CD4-positive, alpha-beta T cell (primary cell): Measurements from ENCODE around the gene NHS. TPM values are rescaled to one million over a fixed set of nuclear protein-coding genes. Genes with fewer than 3 reads are reported as not detected.
A peak's percentile ranks its signal among the peaks of the same experiment; 100 is the strongest.

Experiments used
- ATAC-seq: fragments of 200-7000 bp; cut with Tn5 transposase; one replicate; pipeline ENCODE4 v1.10.0; 2022; ENCODE audit warnings: mild to moderate bottlenecking; ENCODE audit not compliant: poor library complexity
- CTCF ChIA-PET: fragments of 350-600 bp; sonication (Branson Sonifier 250); formaldehyde crosslinking; loops from one replicate; lab custom pipeline; 2021; ENCODE audit warnings: antibody characterized with exemption, inconsistent platforms; lab: Charles Lee
- POLR2A ChIA-PET: fragments of 350-600 bp; sonication (Branson Sonifier 250); formaldehyde crosslinking; loops from one replicate; lab custom pipeline; 2021; ENCODE audit warnings: antibody characterized with exemption, inconsistent platforms; lab: Charles Lee
- DNase-seq, 14 experiments: peaks; one replicate each; pipeline ENCODE4 v3.0.0-alpha.2; 2013 to 2020; ENCODE audit warnings: mixed read lengths in 2 of 14
- H3K27ac ChIP-seq, 2 donors: one replicate each; pipeline versions ENCODE4 v1.5.1 to v1.7.0; 2013; ENCODE audit warnings: low read length in 2 of 2, low read depth in 1 of 2, mild to moderate bottlenecking in 1 of 2
- H3K27me3 ChIP-seq, 2 experiments: 1 replicate in 1 of 2; 2 replicates in 1 of 2; pipeline versions ENCODE4 v1.6.1 to v1.7.0; 2013; ENCODE audit warnings: low read length in 2 of 2, control low read depth in 1 of 2, mild to moderate bottlenecking in 1 of 2, moderate library complexity in 1 of 2; ENCODE audit not compliant: insufficient read depth in 2 of 2, control insufficient read depth in 1 of 2
- H3K36me3 ChIP-seq: one replicate; pipeline ENCODE4 v1.6.1; 2013; ENCODE audit warnings: low read length, control low read depth; ENCODE audit not compliant: insufficient read depth
- H3K4me1 ChIP-seq: one replicate; pipeline ENCODE4 v1.6.1; 2013; ENCODE audit warnings: low read length, control low read depth; ENCODE audit not compliant: insufficient read depth
- H3K4me3 ChIP-seq: one replicate; pipeline ENCODE4 v1.5.1; 2013; ENCODE audit warnings: mild to moderate bottlenecking, low read length, moderate library complexity
- H3K9me3 ChIP-seq, 2 experiments: 1 replicate in 1 of 2; 2 replicates in 1 of 2; pipeline versions ENCODE4 v1.6.1 to v1.7.0; 2013; ENCODE audit warnings: low read length in 2 of 2, mild to moderate bottlenecking in 2 of 2, control low read depth in 1 of 2, moderate library complexity in 1 of 2; ENCODE audit not compliant: control insufficient read depth in 1 of 2, insufficient read depth in 1 of 2
- H3K27ac Mint-ChIP-seq: one replicate; pipeline ENCODE4 v1.8.0; 2020; ENCODE audit warnings: mixed read lengths
- H3K27me3 Mint-ChIP-seq: one replicate; pipeline ENCODE4 v1.8.0; 2021; ENCODE audit warnings: mixed read lengths
- H3K36me3 Mint-ChIP-seq: one replicate; pipeline ENCODE4 v1.8.0; 2021; ENCODE audit warnings: low read depth, mixed read lengths
- H3K4me1 Mint-ChIP-seq: one replicate; pipeline ENCODE4 v1.8.0; 2021; ENCODE audit warnings: low read depth, mixed read lengths
- H3K4me3 Mint-ChIP-seq: one replicate; pipeline ENCODE4 v1.8.0; 2020; ENCODE audit warnings: mild to moderate bottlenecking, mixed read lengths
- H3K9me3 Mint-ChIP-seq: one replicate; pipeline ENCODE4 v1.8.0; 2020; ENCODE audit warnings: mixed read lengths
- intact Hi-C, 2 experiments: fragments of 100-400 bp; cut with DNase I in 1 of 2; cut with micrococcal nuclease in 1 of 2; formaldehyde crosslinking; loops; one replicate each; pipeline versions ENCODE4 v1.15.1 to v1.9.0; 2023 to 2025; cut with DNase I, micrococcal nuclease
- total RNA-seq, 174 experiments: library from RNA in 2 of 174; stranded (reverse) in 2 of 174; gene quantifications; one replicate each; pipeline ENCODE4 v1.2.3 and lab custom pipeline; 2021 to 2026
- TF ChIP-seq, protein P1 (sequence below): fragments of 200-600 bp; IDR thresholded peaks from one replicate; pipeline ENCODE4 v1.8.0; 2022; ENCODE audit warnings: antibody characterized with exemption, mild to moderate bottlenecking

The NHS gene
- total RNA-seq, 2 experiments from 2014 or later = 0.36 to 0.53 TPM

DNA sequence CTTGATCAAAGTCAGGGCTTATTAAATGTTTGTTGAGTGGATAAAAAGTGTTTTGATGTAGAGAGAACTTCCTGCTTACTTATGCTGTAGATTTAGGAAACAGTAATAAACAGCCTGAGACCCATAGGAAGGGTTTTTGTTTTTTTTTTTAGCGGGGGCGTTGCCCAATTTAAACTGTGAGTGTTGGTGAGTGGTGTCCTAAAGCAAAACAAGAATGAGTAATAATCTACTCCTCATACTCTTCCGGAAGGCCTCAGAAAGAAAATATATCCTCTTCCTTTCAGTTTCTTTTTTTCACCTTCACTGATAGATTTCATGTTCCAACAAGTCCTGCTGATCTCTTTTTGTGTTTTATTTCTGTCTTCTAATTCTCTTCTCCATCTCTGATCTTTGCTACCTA is 257.9 kb downstream of the NHS start:
- no peak overlapping the region for H3K27ac ChIP-seq
- ChIA-PET CTCF (no interaction called here), POLR2A (no interaction called here)
- H3K4me3 ChIP-seq = no peak overlapping the region
- H3K36me3 Mint-ChIP-seq = no peaks in the 10 kb centered on the region
- H3K27me3 Mint-ChIP-seq = no peaks in the 10 kb centered on the region
- H3K27me3 ChIP-seq = no peaks in the 10 kb centered on the region
- H3K9me3 Mint-ChIP-seq = no peaks in the 10 kb centered on the region
- H3K27ac Mint-ChIP-seq = peak overlapping the region; percentile 76
- ATAC-seq = no peak
- TF ChIP-seq, protein P1, sequence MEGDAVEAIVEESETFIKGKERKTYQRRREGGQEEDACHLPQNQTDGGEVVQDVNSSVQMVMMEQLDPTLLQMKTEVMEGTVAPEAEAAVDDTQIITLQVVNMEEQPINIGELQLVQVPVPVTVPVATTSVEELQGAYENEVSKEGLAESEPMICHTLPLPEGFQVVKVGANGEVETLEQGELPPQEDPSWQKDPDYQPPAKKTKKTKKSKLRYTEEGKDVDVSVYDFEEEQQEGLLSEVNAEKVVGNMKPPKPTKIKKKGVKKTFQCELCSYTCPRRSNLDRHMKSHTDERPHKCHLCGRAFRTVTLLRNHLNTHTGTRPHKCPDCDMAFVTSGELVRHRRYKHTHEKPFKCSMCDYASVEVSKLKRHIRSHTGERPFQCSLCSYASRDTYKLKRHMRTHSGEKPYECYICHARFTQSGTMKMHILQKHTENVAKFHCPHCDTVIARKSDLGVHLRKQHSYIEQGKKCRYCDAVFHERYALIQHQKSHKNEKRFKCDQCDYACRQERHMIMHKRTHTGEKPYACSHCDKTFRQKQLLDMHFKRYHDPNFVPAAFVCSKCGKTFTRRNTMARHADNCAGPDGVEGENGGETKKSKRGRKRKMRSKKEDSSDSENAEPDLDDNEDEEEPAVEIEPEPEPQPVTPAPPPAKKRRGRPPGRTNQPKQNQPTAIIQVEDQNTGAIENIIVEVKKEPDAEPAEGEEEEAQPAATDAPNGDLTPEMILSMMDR = no peak
- no peak overlapping the region for H3K4me3 Mint-ChIP-seq
- H3K4me1 Mint-ChIP-seq = peaks cover 7% of the 10 kb centered on the region
- H3K9me3 ChIP-seq = no peaks in the 10 kb centered on the region
- H3K36me3 ChIP-seq = no peaks in the 10 kb centered on the region
- peak in 1 of 14 experiments; percentile 33 for DNase-seq
- H3K4me1 ChIP-seq = peaks cover 2% of the 10 kb centered on the region
- intact Hi-C loops = no loop called here

DNA sequence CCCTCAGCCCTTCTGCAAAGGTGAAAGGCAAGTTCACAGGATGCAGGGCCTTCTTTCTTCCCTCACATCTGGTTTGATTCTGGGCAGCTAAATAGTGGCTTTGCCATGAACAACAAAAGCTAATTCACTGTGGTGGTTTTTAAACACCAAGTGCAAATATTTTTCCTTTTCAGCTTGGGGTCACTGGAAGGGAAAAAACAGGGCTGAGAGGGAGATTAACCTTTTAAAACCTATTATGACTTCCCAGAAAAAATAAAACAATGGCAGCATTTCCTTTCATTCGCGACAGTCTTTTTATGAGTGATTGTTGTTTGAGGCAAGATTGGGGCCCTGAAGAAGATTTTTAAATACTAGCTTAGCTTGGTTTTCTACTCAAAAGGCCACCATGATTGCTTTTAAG is 258.5 kb downstream of the NHS start:
- Histone ChIP-seq H3K4me3 (no peak overlapping the region), H3K36me3 (no peaks in the 10 kb centered on the region), H3K27me3 (no peaks in the 10 kb centered on the region), H3K9me3 (no peaks in the 10 kb centered on the region), H3K27ac (no peak overlapping the region), H3K4me1 (peaks cover 2% of the 10 kb centered on the region)
- intact Hi-C loops = no loop called here
- POLR2A ChIA-PET = no interaction called here
- Mint-ChIP-seq H3K36me3 (no peaks in the 10 kb centered on the region), H3K4me3 (no peak overlapping the region), H3K27me3 (no peaks in the 10 kb centered on the region), H3K27ac (peak overlapping the region; percentile 76), H3K9me3 (no peaks in the 10 kb centered on the region), H3K4me1 (peaks cover 7% of the 10 kb centered on the region)
- TF ChIP-seq, protein P1 = no peak
- DNase-seq (no peak), ATAC-seq (no peak)
- CTCF ChIA-PET = no interaction called here

DNA sequence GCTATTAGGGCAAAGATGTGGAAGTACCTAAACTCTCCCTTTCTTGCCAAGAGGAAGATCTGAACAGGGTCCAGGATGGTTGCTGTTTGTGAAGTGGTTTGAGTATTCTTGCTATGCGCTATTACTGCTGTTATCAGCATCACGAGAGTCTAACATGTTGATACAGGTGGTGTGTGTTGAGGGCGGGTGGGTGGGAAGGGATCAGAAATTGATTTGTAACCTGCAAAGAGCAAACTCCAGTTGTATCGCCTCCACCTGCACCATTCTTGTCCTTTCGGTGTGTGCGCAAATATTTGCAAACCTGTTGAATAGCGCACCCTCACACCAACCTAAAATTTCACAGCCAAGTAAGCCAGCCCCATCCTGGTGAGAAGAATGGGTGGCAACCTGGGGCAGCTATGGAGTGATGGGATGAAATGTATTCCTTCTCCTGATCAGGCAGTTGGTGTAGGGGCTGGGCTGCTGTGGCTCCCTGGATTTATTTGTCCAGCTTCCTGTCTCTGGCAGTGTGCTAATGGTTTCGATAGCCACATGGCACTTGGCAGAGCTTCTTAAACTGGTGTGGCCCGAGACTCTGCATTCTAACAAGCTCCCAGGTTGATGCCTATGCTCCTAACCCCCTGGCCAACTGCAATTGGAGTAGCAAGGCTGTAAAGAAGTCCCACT is 259.7 kb downstream of the NHS start:
- no peak for ATAC-seq
- CTCF ChIA-PET = no interaction called here
- H3K27me3 Mint-ChIP-seq = no peaks in the 10 kb centered on the region
- TF ChIP-seq, protein P1 = no peak
- H3K4me1 Mint-ChIP-seq = peaks cover 7% of the 10 kb centered on the region
- no peak overlapping the region for H3K27ac ChIP-seq
- intact Hi-C loops = no loop called here
- no peaks in the 10 kb centered on the region for H3K27me3 ChIP-seq
- H3K27ac Mint-ChIP-seq = no peak overlapping the region
- POLR2A ChIA-PET = no interaction called here
- H3K36me3 ChIP-seq = no peaks in the 10 kb centered on the region
- H3K9me3 ChIP-seq = no peaks in the 10 kb centered on the region
- H3K4me3 Mint-ChIP-seq = no peak overlapping the region
- no peak overlapping the region for H3K4me3 ChIP-seq
- H3K4me1 ChIP-seq = peaks cover 2% of the 10 kb centered on the region
- no peak for DNase-seq
- no peaks in the 10 kb centered on the region for H3K9me3 Mint-ChIP-seq
- H3K36me3 Mint-ChIP-seq = no peaks in the 10 kb centered on the region
